Stomach smooth muscle (tissue), 2 donors: Measurements from ENCODE around the gene TXNRD1.

ENCODE experiments used
- H3K27ac ChIP-seq: one replicate; pipeline ENCODE4 v1.7.0; 2013; ENCODE audit warnings: mild to moderate bottlenecking, low read length, inconsistent platforms
- H3K27me3 ChIP-seq, 2 donors: one replicate each; pipeline ENCODE4 v1.7.0; 2013; ENCODE audit warnings: low read length in 2 of 2; ENCODE audit not compliant: insufficient read depth in 2 of 2, control insufficient read depth in 1 of 2
- H3K36me3 ChIP-seq, 2 donors: one replicate each; pipeline ENCODE4 v1.7.0; 2013; ENCODE audit warnings: low read length in 2 of 2; ENCODE audit not compliant: control insufficient read depth in 2 of 2, insufficient read depth in 2 of 2
- H3K4me1 ChIP-seq: one replicate; pipeline ENCODE4 v1.7.0; 2013; ENCODE audit warnings: low read length; ENCODE audit not compliant: control insufficient read depth, insufficient read depth
- H3K4me3 ChIP-seq, 2 donors: one replicate each; pipeline ENCODE4 v1.7.0; 2013; ENCODE audit warnings: low read length in 2 of 2
- H3K9ac ChIP-seq, 2 donors: one replicate each; pipeline ENCODE4 v1.7.0; 2013; ENCODE audit warnings: low read length in 2 of 2, mild to moderate bottlenecking in 1 of 2
- H3K9me3 ChIP-seq, 2 donors: one replicate each; pipeline ENCODE4 v1.7.0; 2013; ENCODE audit warnings: low read length in 2 of 2; ENCODE audit not compliant: control insufficient read depth in 2 of 2
- donor health status: healthy.
- donor health status: Pancreatic carcinoma.

The TXNRD1 gene

DNA sequence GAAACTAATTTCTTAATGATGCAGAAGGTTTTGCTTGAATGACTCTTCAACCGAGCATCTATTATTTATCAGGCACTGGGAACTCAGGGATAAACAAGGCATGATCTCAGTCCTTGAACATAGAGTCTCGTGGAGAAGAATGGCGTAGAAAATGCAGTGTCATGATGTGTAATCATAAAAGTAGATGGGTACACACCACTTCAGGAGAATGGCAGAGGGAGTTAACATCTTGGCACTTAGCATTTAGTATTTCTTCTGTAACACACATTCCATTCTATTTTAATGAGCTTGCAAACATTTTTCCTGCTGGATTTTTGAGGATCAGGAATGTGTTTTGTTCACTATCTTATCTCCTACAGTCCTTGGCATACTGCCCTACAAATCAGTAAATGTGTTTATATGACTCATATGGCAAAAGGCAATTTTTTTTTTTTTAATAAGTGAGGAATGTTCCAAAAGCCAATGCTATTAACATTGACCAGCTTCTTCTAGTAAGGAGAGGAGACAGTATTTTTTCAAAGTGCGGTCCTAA, 3.8 kb downstream of the TXNRD1 start:
- Histone ChIP-seq H3K9me3 (no peaks in the 10 kb centered on the region), H3K27me3 (no peaks in the 10 kb centered on the region), H3K9ac (no peak overlapping the region), H3K4me1 (peaks cover 15% of the 10 kb centered on the region), H3K27ac (peak overlapping the region; percentile 70), H3K4me3 (no peak overlapping the region), H3K36me3 (no peaks in the 10 kb centered on the region)

DNA sequence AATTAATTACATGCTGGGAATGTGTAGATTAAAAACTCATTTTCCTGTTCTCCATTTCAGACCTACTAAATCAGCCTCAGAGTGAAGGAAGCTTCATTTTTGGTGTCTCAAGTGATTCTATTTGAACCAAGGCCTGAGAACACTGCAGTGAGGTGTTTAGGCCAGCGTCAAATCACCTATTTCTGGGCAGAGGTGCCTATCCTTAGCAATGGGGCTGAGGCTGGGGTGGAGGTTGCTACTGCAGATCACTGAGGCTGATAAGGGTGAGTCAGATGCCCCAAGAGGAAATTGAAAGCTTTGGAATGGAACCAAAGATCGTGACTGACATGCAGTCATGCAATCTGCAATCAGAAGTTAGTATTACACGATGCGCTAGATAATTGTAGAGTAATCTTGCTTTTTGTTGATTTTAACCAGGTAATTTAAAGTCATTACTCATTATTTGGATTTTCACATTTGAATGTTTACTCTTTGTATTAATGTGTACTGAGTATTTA, 4.4 kb downstream of the TXNRD1 start:
- H3K9ac ChIP-seq, result no peak overlapping the region
- peaks cover 15% of the 10 kb centered on the region for H3K4me1 ChIP-seq
- H3K4me3 ChIP-seq, result no peak overlapping the region
- H3K36me3 ChIP-seq, result no peaks in the 10 kb centered on the region
- peak overlapping the region; percentile 70 for H3K27ac ChIP-seq
- no peaks in the 10 kb centered on the region for H3K27me3 ChIP-seq
- H3K9me3 ChIP-seq, result no peaks in the 10 kb centered on the region

DNA sequence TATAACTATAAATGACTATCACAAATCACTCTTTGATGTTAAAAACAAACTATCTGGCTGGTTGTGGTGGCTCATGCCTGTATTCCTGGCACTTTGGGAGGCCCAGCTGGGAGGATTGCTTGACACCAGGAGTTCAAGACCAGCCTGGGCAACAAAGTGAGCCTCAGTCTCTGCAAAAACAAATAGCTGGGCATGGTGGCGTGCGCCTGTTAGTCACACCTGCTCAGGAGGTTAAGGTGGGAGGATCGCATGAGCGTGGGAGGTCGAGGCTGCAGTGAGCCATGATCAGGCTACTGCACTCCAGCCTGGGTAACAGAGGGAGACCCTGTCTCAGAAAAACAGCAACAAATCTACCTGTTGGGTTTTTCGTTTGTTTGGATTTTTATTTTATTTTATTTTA, 5.4 kb downstream of the TXNRD1 start:
- no peaks in the 10 kb centered on the region for H3K36me3 ChIP-seq
- no peak overlapping the region for H3K9ac ChIP-seq
- no peaks in the 10 kb centered on the region for H3K27me3 ChIP-seq
- no peak overlapping the region for H3K4me3 ChIP-seq
- H3K9me3 ChIP-seq, result no peaks in the 10 kb centered on the region
- peaks cover 9% of the 10 kb centered on the region for H3K4me1 ChIP-seq
- H3K27ac ChIP-seq, result no peak overlapping the region

DNA sequence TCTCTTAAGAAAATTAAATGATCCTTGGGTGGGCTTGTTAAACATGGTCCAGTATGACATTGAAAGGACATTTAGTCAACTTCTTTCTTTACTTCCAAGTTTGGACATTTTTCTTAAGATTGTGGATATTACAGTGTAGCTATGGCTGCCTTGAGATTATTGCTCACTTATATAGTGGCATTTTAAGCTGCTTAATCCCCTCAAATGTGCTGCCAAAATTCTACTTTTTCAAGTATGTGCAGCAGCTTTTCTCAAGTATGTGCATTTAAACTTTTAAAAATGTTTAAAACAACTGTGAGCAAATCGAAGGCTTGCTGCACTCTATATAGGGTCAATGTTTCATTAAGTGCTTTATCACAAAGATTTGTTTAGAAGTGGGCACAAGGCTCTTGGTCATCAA, 7.4 kb downstream of the TXNRD1 start:
- peaks cover 5% of the 10 kb centered on the region for H3K4me1 ChIP-seq
- H3K27me3 ChIP-seq, result no peaks in the 10 kb centered on the region
- H3K27ac ChIP-seq, result no peak overlapping the region

DNA sequence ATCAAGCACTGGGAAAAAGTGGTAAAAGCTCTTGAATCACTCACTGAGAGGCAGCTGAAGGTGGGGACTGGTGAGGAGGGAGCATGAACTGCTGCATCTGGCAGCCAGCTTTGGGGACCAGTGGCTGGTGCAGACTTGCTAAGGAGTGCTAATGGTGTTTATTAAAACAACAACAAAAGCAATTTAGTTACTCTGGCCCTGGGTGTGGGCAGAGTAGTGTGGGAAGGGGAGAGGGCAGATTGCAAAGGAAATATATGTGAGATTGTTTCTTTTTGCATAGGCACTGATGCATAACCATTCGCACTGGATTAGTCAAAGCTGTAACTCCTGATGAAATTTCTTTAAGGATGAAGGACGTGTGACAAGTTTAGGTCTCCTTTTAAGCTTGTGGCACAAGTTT, 8.1 kb downstream of the TXNRD1 start:
- Histone ChIP-seq H3K27ac (no peak overlapping the region), H3K4me1 (peaks cover 5% of the 10 kb centered on the region), H3K36me3 (no peaks in the 10 kb centered on the region), H3K4me3 (no peak overlapping the region), H3K9me3 (no peaks in the 10 kb centered on the region), H3K27me3 (no peaks in the 10 kb centered on the region), H3K9ac (no peak overlapping the region)

More for the DNA sequence above, 7.4 kb downstream of the TXNRD1 start:
- H3K36me3 ChIP-seq, result no peaks in the 10 kb centered on the region
- H3K4me3 ChIP-seq, result no peak overlapping the region
- no peaks in the 10 kb centered on the region for H3K9me3 ChIP-seq
- H3K9ac ChIP-seq, result no peak overlapping the region

DNA sequence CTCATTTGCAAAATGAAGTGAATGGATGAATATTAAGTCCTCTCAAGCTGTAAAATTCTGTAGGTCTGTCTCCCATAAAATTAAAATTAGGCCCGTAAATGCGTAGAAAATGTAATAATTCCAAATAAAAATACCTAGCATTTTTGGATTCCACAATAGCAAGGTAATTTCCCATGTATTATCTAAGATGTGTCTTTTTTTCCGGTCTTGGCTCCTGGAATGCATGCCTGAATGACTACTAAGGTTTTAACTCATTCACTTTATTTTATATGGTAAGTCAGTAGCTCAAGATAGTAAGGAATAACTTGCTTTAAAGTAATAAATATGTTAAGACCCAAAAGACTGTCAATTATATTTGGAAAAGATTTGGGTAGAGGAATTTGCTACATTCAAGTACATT, 11.1 kb downstream of the TXNRD1 start:
- no peak overlapping the region for H3K4me3 ChIP-seq
- H3K27me3 ChIP-seq, result no peaks in the 10 kb centered on the region
- H3K4me1 ChIP-seq, result no peaks in the 10 kb centered on the region
- no peaks in the 10 kb centered on the region for H3K36me3 ChIP-seq
- no peaks in the 10 kb centered on the region for H3K9me3 ChIP-seq
- no peak overlapping the region for H3K9ac ChIP-seq
- H3K27ac ChIP-seq, result no peak overlapping the region

DNA sequence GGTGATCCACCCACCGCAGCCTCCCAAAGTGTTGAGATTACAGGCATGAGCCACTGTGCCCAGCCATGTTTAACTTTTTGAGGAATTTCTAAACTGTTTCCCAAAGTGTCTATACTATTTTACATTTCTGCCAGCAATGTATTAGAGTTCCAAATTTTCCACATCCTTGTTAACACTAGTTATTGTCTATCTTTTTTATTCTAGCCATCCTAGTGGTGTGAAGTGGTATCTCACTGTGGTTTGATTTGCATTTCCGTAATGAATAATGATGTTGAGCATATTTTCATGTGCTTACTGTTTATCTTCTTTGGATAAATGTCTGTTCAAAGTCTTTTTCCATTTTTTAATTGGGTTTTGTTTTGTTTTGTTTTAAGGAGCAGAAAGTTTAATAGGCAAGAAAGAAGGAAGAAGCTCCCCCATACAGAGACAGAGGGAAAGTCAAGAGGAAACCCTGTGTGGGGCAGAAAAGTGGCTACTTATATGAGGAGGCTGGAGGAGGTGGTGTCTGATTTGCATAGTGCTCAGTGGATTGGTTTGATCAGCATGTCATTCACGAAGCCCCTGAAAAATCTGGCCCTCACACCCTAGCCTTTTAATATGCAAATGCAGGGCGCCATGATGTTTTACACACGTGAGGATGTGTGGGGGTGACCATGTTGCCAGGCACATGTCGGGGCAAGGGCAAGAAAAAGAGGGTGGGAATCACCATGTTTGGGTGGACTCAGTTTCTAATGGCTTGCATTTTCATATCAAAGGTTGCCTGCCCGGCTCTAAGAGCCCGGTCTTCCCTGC, 14.9 kb downstream of the TXNRD1 start:
- Histone ChIP-seq H3K4me3 (no peak overlapping the region), H3K9me3 (peaks cover 5 to 20% of the 10 kb centered on the region in 2 donors), H3K36me3 (no peaks in the 10 kb centered on the region), H3K27me3 (no peaks in the 10 kb centered on the region), H3K4me1 (no peaks in the 10 kb centered on the region), H3K9ac (no peak overlapping the region), H3K27ac (no peak overlapping the region)

DNA sequence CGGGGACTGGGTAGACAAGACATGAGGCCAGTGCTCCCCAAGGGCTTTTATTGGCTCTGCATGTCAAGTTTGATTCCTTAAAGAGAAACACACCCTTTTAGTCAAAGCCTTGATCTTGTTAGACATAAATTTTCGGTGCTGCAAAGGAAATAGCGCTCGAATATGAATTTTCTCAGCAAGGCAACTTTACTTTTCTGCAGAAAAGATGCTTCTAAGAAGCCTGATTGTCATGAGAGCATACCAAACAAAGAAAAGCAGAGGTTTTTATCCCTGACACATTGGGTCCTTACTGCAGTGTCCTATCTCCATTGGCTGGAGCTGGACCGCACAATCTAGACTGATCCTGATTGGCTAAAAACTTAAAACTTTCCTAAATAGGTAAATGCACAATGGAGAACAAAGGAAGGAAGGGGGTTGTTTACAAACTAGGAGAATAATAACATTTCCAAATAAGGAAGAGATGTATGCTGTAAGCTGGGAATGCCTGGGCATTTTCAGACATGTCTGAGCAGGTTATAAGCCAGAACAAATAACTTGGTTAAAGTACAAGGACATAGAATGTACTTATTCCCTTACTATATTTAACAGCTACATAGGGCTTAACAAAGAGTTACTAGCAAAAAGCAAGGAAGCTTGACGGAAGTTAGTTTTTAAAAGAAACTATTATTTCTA, 17.2 kb downstream of the TXNRD1 start:
- no peak overlapping the region for H3K9ac ChIP-seq
- no peak overlapping the region for H3K27ac ChIP-seq
- no peaks in the 10 kb centered on the region for H3K27me3 ChIP-seq
- no peaks in the 10 kb centered on the region for H3K36me3 ChIP-seq
- peaks cover 7 to 27% of the 10 kb centered on the region in 2 donors for H3K9me3 ChIP-seq
- H3K4me3 ChIP-seq, result no peak overlapping the region
- no peaks in the 10 kb centered on the region for H3K4me1 ChIP-seq

DNA sequence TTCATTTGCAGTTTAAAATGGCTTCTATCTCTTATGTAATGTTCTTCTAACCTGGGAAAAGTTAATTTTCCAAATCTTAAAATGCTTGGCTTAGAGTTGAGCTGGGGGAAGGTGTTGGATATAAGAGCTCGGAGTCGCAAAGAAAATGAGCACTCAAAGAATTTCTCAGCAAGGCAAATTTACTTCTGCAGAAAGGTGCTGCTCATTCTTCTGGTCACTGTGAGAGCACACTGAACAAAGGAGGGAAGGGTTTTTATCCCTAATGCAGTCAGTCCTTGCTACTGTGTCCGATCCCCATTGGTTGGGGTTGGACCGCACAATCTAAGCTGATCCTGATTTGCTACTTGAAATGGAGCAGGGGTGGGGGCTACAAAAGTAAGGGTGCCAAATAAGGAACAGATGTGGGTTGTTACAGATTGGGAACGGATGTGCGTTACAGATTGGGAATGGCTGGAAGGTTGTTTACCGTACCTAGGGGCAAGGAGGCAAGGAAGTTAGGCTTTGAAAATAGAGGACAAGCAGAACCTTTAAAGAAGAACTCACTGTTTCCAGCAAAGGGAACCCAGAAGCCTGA, 19.4 kb downstream of the TXNRD1 start:
- no peak overlapping the region for H3K4me3 ChIP-seq

GRCh38 chr12:104237930-104238329, 22.4 kb downstream of the TXNRD1 start:
- Histone ChIP-seq H3K9me3 (peaks cover 7 to 19% of the 10 kb centered on the region in 2 donors), H3K27me3 (no peaks in the 10 kb centered on the region), H3K27ac (no peak overlapping the region), H3K36me3 (no peaks in the 10 kb centered on the region), H3K4me1 (no peaks in the 10 kb centered on the region), H3K9ac (no peak overlapping the region), H3K4me3 (no peak overlapping the region)

More for the DNA sequence above, 19.4 kb downstream of the TXNRD1 start:
- Histone ChIP-seq H3K27ac (no peak overlapping the region), H3K36me3 (no peaks in the 10 kb centered on the region), H3K9ac (no peak overlapping the region), H3K27me3 (no peaks in the 10 kb centered on the region), H3K9me3 (peaks cover 7 to 27% of the 10 kb centered on the region in 2 donors), H3K4me1 (no peaks in the 10 kb centered on the region)
